ENCODE measurements around the gene UBAP1.
"Not testable (repeated sequence)": the region's sequence is repeated elsewhere in the genome, so short reads cannot be mapped to it uniquely, and the experiment has no call there.

Gene UBAP1

GRCh38 chr9:34211395-34211794, 32.6 kb downstream of the UBAP1 start:
- DNase-seq (ENCODE audit: low read depth): no peak
- H3K4me3 ChIP-seq (ENCODE audit: low read depth, low read length): no peak overlapping the region
- no peak for TF ChIP-seq CTCF (conservative IDR thresholded peaks at IDR 0.05; ENCODE audit: low read depth, low read length)

GRCh38 chr9:34214354-34215000, 35.6 kb downstream of the UBAP1 start:
- H3K4me3 ChIP-seq (ENCODE audit: low read depth, low read length); DNase-seq (ENCODE audit: low read depth): not testable (repeated sequence)

- TF ChIP-seq CTCF (conservative IDR thresholded peaks at IDR 0.05; ENCODE audit: low read depth, low read length): no peak
- H3K4me3 ChIP-seq (ENCODE audit: low read depth, low read length): no peak overlapping the region
- no peak for DNase-seq (ENCODE audit: low read depth)
Measured at GRCh38 chr9:34216325-34216724, 37.5 kb downstream of the UBAP1 start.

GRCh38 chr9:34217015-34217414, 38.2 kb downstream of the UBAP1 start:
- DNase-seq (ENCODE audit: low read depth); H3K4me3 ChIP-seq (ENCODE audit: low read depth, low read length): not testable (repeated sequence)

GRCh38 chr9:34218446-34218845, 39.6 kb downstream of the UBAP1 start:
- peak; percentile 4 for TF ChIP-seq CTCF (conservative IDR thresholded peaks at IDR 0.05; ENCODE audit: low read depth, low read length)
- DNase-seq (ENCODE audit: low read depth): no peak

GRCh38 chr9:34219421-34219820, 40.6 kb downstream of the UBAP1 start:
- no peak for DNase-seq (ENCODE audit: low read depth)
- no peak for TF ChIP-seq CTCF (conservative IDR thresholded peaks at IDR 0.05; ENCODE audit: low read depth, low read length)
- no peak overlapping the region for H3K4me3 ChIP-seq (ENCODE audit: low read depth, low read length)

More at GRCh38 chr9:34218446-34218845, 39.6 kb downstream of the UBAP1 start:
- H3K4me3 ChIP-seq (ENCODE audit: low read depth, low read length): no peak overlapping the region

GRCh38 chr9:34220218-34220617, 41.4 kb downstream of the UBAP1 start:
- H3K4me3 ChIP-seq (ENCODE audit: low read depth, low read length): no peak overlapping the region
- TF ChIP-seq CTCF (conservative IDR thresholded peaks at IDR 0.05; ENCODE audit: low read depth, low read length): no peak
- no peak for DNase-seq (ENCODE audit: low read depth)

- no peak overlapping the region for H3K4me3 ChIP-seq (ENCODE audit: low read depth, low read length)
- no peak for TF ChIP-seq CTCF (conservative IDR thresholded peaks at IDR 0.05; ENCODE audit: low read depth, low read length)
- DNase-seq (ENCODE audit: low read depth): no peak
Measured at GRCh38 chr9:34224349-34224748, 45.5 kb downstream of the UBAP1 start.

GRCh38 chr9:34226144-34226760, 47.4 kb downstream of the UBAP1 start:
- DNase-seq (ENCODE audit: low read depth); H3K4me3 ChIP-seq (ENCODE audit: low read depth, low read length): not testable (repeated sequence)

All from choroid plexus epithelial cell (primary cell).